ENCODE measurements around the gene ZXDB.
"Not testable (repeated sequence)": the region's sequence is repeated elsewhere in the genome, so short reads cannot be mapped to it uniquely, and the experiment has no call there.

The ZXDB gene

DNA sequence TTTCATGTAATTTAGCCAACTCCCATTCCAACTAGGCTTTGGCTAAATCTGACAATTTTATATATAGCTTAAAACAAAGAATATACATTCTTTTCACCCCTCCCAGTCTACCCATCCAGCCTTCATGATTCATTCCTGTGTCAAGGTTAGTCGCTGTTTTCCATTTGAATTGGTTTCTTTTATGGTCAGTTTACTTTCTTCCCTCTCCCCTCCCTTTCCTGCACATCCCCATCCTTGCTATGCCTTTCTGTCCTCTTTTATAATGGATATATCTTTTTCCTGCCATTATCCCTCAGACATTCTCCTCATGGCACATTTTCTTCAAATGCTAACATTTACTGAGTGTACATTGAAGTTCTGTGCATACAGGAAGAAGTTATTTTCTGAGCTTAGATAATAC lies 4.7 kb downstream of the ZXDB start:
- Histone ChIP-seq H3K27ac (no peak overlapping the region), H3K4me3 (ENCODE audit: low read depth in 1 of 2, low read length in 1 of 2) (no peak overlapping the region), H3K27me3 (no peaks in the 10 kb centered on the region), H3K9me3 (no peaks in the 10 kb centered on the region), H3K36me3 (no peaks in the 10 kb centered on the region), H3K4me1 (ENCODE audit: control insufficient read depth in 1 of 2, insufficient read depth in 1 of 2, low read depth in 1 of 2, low read length in 1 of 2) (no peaks in the 10 kb centered on the region)
- TF ChIP-seq CTCF (IDR thresholded peaks at IDR 0.05): no peak

GRCh38 chrX:57607295-57608187 lies 15.7 kb downstream of the ZXDB start:
- TF ChIP-seq CTCF (IDR thresholded peaks at IDR 0.05): no peak
- H3K36me3 ChIP-seq: no peaks in the 10 kb centered on the region

GRCh38 chrX:57613351-57613750 lies 21.5 kb downstream of the ZXDB start:
- not testable (repeated sequence) for H3K27ac ChIP-seq; H3K27me3 ChIP-seq; H3K36me3 ChIP-seq; H3K4me3 ChIP-seq (ENCODE audit: low read depth in 1 of 2, low read length in 1 of 2); H3K9me3 ChIP-seq; H3K4me1 ChIP-seq (ENCODE audit: control insufficient read depth in 1 of 2, insufficient read depth in 1 of 2, low read depth in 1 of 2, low read length in 1 of 2)

More at GRCh38 chrX:57607295-57608187, 15.7 kb downstream of the ZXDB start:
- no peak overlapping the region for H3K27ac ChIP-seq
- H3K27me3 ChIP-seq: no peaks in the 10 kb centered on the region
- H3K9me3 ChIP-seq: no peaks in the 10 kb centered on the region
- no peaks in the 10 kb centered on the region for H3K4me1 ChIP-seq (ENCODE audit: control insufficient read depth in 1 of 2, insufficient read depth in 1 of 2, low read depth in 1 of 2, low read length in 1 of 2)
- H3K4me3 ChIP-seq (ENCODE audit: low read depth in 1 of 2, low read length in 1 of 2): no peak overlapping the region

DNA sequence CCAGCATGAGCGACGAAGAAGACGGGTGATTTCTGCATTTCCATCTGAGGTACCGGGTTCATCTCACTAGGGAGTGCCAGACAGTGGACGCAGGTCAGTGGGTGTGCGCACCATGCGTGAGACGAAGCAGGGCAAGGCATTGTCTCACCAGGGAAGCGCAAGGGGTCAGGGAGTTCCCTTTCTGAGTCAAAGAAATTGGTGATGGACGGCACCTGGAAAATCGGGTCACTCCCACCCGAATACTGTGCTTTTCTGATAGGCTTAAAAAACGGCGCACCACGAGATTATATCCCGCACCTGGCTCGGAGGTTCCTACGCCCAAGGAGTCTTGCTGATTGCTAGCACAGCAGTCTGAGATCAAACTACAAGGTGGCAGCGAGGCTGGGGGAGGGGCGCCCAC lies 37.6 kb downstream of the ZXDB start:
- H3K4me3 ChIP-seq (ENCODE audit: low read depth in 1 of 2, low read length in 1 of 2); H3K27ac ChIP-seq; H3K36me3 ChIP-seq; H3K4me1 ChIP-seq (ENCODE audit: control insufficient read depth in 1 of 2, insufficient read depth in 1 of 2, low read depth in 1 of 2, low read length in 1 of 2); H3K9me3 ChIP-seq; H3K27me3 ChIP-seq: not testable (repeated sequence)

- no peaks in the 10 kb centered on the region for H3K9me3 ChIP-seq
- H3K27ac ChIP-seq: no peak overlapping the region
- no peak for TF ChIP-seq CTCF (IDR thresholded peaks at IDR 0.05)
These were observed 48.8 kb downstream of the ZXDB start for GRCh38 chrX:57640674-57641016.

DNA sequence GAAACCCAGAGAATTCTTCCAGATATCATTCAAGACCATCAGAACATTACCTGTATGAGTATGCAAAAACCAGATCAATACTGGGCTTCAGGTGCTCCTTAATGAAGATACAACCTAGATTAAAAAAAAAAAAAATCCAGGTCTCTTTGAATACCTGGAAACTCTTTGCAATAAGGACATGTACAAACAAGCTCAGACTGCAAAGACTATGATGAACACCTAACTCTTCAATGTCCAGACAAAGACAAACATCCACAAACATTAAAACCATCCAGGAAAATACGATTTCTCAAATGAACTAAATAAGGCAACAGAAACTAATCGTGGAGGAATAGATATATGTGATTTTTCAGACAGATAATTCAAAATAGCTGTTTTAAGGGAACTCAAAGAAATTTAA lies 49.5 kb downstream of the ZXDB start:
- Histone ChIP-seq H3K27ac (no peak overlapping the region), H3K4me3 (ENCODE audit: low read depth in 1 of 2, low read length in 1 of 2) (no peak overlapping the region), H3K36me3 (no peaks in the 10 kb centered on the region), H3K9me3 (no peaks in the 10 kb centered on the region), H3K4me1 (ENCODE audit: control insufficient read depth in 1 of 2, insufficient read depth in 1 of 2, low read depth in 1 of 2, low read length in 1 of 2) (no peaks in the 10 kb centered on the region), H3K27me3 (no peaks in the 10 kb centered on the region)
- no peak for TF ChIP-seq CTCF (IDR thresholded peaks at IDR 0.05)

More at GRCh38 chrX:57640674-57641016, 48.8 kb downstream of the ZXDB start:
- no peak overlapping the region for H3K4me3 ChIP-seq (ENCODE audit: low read depth in 1 of 2, low read length in 1 of 2)
- no peaks in the 10 kb centered on the region for H3K36me3 ChIP-seq
- no peaks in the 10 kb centered on the region for H3K4me1 ChIP-seq (ENCODE audit: control insufficient read depth in 1 of 2, insufficient read depth in 1 of 2, low read depth in 1 of 2, low read length in 1 of 2)
- H3K27me3 ChIP-seq: no peaks in the 10 kb centered on the region
